HG03060 (cell line): Measurements from ENCODE around the gene PEX14.

ENCODE experiments used
- ATAC-seq: cut with Tn5 transposase; IDR thresholded peaks from one replicate; pipeline ENCODE4 v1.9.1; 2021; ENCODE audit warnings: low read depth, moderate number of reproducible peaks; ENCODE audit not compliant: unreplicated experiment

Gene PEX14

DNA sequence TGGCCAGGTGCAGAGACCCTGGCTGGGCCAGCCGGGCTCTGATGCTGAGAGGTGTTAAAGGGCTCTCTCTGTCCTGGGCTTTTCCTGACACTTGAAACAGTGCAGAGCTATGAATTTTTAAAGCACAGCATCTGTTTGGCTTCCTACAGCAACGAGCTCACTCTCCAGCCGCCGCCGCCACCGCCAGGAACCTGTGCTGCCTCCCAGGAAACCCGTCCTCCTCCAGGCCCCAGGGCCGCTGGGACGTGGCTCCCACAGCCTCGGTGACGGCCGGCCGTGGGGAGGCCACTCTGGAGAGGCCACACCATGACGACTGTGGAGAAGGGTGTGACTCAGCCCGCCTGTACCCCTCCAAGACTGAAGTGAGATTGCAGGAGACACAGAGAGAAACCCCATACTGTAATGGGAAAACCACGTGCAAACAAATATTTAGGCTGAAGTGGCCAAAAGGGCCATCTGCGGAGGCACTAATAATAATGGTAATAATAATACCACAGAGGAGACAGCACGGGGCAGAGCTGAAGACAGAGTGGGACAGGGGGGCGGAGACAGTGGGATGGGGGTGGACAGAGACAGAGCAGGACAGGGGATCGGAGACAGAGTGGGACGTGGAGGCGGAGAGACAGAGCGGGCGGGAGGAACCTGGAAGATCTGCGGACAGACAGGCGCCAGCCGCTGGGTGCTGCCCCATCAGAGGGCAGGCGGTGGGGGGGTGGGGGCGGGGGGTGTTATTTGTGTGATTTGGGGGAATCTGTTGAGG lies 182.5 kb downstream of the PEX14 start:
- ATAC-seq, result no peak

DNA sequence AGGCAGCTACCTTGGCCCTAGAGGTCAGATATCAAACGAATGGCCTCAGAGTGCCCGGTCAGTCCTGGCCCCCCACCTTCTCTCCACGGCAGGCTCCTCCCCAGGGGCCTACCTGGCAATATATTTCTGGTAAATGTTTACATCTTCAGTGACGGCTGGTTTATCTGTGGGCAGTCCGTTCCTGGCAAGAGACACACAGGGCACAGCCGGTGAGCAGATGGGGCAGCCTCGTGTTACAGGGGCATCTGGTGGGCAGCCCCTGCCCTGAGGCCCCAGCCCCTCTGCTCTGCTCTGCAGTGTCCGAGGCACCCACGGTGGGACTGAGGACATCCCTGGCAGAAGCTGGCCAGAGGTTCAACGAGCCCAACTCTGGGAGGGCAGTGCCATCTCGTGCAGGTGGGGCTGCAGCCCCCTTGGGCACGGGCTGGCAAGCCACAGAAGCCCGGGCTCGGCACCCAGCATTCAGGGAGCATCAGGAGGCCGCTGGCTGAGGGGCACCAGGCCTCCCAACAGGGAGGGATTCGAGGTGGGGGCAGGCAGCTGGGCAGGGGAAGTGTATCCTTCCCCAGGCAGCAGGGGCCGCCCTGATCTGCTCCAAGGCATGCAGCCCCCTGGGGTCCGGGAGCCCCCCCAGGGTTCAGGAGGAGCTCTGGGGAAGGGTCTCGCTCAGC lies 183.8 kb downstream of the PEX14 start:
- ATAC-seq, result no peak

DNA sequence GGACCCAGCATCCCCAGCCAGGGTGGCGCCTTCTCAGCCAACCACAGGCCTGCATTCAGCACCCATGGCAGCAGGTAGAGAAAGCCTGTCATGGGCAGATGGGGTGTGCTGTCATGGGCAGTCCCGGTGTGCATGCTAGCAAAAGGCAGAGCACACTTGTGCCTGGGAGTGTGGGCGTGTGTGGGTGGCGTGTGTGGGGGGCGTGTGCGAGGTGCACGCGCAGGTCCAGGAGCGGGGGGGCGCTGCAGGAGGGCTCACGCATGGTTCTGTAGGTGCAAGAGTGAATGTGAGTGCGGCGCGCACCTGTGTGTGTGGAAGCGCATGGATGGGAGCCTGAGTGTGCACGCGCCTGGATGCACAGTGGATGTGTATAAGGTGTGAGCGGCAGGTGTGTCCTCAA lies 184.5 kb downstream of the PEX14 start:
- no peak for ATAC-seq

DNA sequence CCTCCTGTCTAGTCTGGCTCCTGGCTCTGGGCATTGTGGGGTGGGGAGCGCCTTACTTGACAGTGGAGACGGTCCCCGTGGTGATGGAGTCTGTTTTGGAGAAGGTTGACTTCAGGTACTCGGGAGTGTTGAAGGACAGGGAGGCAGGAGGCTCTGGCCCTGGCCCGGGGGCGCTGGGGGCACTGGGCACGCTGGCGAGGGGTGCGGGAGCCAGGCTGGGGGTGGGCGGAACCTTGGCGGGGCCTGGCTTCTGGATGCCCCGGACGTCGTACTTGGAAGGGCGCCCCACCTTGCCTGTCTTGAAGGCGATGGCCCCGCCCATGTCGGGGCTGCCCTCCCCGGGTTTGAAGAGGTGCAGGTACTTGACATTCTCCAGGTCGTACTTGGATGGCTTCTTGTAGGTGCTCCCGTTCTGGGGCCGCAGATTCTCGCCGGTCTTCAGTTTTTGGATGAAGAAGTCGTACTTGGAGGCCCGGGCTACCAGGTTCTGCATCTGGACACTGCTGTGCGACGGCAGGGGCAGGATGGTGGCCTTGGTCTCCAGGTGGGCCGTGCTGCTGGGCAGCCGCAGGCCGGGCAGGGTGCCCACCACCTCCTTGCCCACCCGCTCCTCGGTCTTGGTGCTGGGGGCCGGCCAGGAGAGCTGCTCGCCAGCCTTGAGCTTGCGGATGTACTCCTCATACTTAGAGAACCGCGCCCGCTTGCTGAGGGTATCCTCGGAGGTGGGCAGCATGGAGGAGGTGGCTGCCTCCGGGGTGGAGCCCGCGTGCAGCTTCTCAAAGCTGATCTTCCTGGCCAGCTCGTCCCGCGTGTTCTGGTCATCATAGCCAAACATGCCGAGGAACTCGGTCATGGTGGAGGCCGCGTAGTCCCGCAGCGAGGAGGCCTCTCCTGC lies 185.1 kb downstream of the PEX14 start:
- no peak for ATAC-seq

DNA sequence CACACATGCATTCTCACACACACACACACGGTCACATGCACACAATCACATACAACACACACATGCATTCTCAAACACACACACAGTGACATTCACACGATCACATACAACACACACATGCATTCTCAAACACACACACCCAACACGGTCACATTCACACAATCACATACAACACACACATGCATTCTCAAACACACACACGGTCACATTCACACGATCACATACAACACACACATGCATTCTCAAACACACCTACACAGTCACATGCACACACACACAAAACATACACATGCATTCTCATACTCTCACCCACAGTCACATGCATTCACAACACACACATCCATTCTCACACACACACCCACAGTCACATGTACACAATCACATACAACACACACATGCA lies 186.7 kb downstream of the PEX14 start:
- no peak for ATAC-seq

DNA sequence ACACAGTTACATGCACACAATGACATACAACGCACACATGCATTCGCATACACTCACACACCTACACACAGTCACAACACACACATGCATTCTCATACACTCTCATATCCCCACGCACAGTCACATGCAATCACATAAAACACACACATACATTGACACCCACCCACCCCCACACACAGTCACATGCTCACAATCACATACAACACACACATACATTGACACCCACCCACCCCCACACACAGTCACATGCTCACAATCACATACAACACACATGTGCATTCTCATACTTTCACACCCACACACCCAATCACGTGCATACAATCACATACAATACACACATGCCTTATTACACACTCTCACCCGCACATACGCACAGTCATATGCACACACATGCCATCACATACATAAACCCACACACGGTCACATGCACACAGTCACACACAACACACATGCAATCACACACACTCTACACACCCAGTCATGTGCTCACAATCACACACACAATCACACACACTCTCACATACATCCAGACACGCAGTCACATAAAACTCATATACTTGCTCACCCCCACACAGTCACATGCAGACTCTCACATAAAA lies 187.4 kb downstream of the PEX14 start:
- ATAC-seq, result no peak

DNA sequence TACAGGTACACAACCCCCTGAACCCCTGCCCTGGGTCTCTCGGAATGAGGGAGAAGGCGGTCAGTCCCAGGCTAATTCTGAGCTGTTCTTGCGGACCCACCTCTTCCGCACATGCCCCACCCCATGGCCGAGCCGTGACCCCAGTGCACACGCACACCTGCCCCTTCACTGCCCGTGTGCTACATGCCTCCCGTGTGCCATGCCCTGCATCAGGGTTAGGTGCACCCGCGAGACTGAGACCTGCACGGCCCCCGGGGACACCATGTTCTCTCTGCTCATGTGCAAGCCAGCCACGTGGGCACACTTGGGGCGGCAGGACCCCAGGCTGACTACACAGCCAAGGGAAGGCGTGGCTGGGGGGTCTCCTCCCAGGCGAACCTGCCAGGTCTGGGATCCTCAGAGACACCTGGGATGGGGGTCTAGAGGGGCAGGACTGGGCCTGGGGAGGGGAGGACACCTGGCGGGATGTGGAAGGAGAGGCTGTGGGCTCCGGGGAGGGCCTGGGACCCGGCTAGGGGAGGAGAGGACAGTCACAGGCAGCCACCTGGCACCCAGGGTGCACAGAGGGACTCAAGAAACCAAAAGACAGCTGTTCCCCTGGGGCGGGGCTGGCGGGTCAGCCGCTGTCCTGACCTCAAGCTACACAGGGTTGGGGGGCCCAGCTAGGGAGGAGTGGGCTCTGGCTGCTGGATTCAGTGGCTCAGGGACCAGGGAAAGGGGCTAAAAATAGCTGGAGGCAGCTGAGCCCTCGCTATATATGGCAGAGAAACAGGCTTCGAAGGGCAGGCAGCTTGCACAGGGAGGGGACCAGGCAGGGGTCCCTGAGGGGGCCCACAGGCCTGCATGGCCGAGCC lies 188.3 kb downstream of the PEX14 start:
- no peak for ATAC-seq

DNA sequence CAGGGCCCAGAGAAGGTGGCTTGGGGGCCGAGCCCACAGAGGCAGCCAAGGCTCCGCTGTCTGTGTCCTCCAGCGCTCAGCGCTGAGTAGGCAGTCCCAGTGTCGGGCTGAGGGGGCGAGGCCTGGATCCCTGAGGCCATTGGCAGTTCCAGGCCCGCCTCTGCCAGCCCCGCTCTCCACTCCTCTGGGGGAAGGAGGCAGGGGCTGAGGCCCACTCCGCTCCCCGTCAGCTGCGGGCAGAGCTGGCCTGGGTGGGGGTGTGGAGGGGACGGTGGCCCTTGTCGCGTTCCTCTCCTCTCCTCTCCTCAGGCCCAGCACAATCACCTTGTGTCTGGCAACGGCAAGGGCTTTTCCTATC lies 188.9 kb downstream of the PEX14 start:
- no peak for ATAC-seq

DNA sequence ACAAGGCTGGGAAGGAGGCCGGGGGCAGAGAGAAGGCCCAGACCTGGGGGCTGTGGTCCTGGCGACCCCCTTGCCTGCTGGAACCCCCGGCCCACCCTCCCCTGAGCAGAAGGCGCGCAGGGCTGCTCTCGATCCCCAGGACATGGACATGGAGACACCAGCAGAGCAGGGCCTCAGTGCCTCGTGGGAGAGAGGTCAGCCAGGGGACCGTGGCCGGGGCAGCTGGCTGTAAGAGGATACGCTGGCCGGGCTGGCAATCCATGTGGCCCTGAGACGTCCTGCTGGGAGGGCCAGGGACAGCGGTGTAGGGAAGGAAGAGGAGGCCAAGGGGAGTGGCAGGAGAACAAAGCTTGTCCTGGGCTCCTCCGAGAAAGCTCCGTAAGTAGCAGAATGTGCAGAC lies 189.5 kb downstream of the PEX14 start:
- no peak for ATAC-seq

DNA sequence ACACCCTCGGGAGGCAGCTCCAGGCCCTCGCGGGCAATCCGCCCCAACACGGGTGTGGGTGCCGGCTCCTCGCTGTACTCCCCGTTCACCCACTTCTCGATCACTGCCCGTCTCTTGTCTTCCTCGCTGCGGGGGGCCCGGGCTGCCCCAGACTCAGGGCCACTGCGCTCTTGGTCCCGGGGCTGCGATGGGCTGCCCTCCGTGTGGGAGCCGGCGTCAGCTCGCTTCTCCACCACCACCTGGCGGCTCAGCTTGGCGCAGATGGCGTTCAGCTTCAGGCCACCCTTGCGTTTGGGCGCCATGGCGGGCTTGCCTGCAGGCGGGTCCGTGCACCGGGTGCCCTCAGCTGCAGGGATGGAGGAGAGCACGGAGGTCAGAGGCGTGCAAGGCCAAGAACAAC lies 190.5 kb downstream of the PEX14 start:
- ATAC-seq, result no peak

DNA sequence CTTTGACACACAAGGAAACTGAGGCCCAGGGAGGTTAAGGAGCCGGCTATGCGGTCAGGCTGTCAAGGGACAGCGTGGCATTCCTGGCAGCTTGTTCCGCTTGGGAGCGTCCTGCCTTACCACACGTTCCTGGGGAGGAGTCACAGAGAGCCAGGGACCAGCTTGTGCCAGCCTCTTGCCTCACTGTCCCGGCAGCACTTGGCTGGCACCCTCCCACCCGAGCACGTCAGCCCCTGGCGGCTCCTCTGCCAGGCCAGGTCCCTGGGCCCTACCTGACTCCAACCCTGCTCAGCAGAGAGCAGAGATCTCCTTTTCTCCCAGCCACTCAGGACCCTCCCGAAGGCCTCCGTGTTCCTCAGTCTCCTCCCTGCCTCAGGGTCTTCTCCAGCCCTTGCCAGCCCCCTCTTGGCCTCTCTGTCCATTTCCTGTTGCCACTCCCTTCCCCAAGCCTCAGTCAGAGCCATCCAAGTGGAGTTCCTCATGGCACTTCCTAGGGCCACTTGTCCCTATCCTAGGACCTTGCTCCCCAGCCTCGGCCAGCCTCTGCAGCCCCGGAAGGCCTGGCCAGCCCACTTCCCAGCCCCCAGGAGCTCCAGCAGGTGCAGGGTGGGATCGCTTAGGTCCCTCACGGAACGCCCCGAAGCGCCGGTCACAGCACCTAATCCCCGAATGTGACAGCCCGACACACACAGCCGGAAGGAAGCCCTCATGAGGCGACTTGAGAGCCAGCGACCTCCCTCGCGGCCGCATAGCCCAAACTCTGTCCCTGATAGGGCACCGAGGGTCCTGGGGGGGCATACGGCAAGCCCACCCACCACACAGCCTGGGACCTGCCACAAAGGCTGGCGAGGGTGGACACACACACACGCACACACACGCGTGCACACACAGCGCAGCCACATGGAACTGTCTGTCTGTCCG lies 191.4 kb downstream of the PEX14 start:
- ATAC-seq, result no peak

DNA sequence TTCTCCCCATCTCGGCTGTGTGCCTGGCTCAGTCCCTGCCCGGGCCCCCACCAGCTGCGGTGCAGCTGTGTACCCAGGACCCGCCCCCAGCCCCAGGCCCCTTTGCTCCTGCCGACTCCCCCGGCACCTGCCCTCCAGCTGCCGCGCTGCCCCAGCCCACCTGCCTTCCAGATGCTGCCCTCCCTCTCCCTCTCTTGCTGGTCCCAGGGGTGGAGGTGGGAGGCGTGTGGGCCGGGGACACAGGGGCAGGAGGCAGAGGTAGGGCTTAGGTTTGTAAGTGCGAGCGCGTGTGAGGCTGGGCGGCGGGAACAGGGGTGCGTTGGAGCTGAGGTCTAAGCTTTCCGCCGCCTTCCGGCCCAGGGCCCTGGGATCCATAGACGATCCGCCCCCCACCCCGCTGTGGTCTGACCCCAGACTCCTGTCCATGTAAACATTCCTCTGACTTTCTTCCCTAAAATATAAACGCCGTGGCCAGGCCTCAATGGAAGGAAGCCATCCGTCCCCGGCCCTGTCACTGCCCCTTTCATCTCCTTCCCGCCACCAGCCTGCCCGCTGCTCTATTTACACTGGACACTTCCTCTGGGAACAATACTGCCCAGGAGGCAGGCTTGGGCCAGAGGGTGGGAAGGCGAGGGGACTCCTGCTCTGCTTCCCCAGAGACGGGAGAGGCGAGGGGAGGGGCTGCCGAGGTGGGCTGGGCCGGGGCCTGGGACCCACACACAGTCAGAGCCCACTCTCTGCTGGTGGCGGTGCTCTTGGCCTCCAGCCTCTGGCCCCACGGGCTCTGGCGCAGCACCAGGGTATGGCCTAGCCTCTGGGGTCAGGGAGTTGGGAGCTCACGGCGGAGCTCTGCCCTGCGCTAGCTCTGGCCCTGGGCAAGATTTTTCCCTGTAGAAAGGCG lies 193.4 kb downstream of the PEX14 start:
- no peak for ATAC-seq

DNA sequence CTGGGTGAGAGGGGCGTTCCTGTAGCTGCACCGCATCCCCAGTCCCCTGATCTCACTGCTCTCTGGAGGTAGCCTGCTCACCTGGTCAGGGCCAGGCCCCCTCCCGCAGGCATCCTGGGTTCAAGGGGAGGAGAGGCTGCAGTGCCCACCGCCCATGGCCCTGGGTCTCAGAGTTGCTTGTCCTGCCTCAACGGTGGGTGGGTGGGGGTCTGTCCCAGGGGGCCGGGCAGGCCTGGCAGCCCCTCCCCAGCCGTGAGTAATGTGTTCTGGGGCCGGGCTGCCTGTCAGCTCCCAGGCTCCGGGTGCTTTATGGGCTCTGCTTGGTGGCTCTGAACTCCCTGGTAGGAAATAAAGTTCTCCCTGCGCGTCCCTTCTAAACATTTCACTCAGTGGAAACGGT lies 194.8 kb downstream of the PEX14 start:
- no peak for ATAC-seq

DNA sequence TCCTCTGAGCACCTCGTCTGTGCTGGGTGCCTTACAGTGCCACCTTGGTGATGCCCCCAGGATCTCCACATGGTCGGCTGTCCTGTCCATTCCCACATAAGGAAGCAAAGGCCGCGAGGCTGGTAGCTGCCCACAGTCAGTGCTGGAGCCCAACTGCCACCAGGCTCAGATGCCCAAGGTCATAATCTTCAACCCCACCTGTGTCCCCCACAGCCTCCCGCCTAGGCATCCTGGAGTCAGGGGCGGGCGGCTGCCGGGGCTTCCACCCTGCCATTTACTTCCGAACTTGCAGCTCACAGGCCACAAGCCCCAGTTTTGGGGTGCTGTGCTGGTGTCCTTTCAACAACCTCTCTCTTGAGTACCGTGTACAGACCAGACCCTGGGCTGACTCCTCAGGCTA lies 195.4 kb downstream of the PEX14 start:
- ATAC-seq, result no peak

DNA sequence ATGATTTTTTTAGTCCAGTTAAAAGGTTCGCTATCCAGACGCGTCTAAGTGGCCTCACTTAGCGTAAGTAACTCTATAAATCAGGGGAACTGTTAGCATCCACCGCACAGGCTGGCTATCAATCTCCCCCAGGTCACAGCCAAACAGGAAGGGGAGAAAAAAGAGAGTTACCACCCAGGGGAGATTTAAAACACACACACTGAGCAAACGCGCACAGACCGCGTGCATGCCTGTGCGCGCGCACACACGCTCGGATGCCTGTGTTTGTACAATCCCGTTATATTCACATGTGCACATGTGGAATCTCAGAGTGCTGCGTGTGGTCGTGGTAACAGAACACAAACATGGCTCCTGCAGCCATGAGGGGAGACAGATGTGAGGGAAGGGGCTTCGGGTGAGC lies 196.3 kb downstream of the PEX14 start:
- ATAC-seq, result no peak

DNA sequence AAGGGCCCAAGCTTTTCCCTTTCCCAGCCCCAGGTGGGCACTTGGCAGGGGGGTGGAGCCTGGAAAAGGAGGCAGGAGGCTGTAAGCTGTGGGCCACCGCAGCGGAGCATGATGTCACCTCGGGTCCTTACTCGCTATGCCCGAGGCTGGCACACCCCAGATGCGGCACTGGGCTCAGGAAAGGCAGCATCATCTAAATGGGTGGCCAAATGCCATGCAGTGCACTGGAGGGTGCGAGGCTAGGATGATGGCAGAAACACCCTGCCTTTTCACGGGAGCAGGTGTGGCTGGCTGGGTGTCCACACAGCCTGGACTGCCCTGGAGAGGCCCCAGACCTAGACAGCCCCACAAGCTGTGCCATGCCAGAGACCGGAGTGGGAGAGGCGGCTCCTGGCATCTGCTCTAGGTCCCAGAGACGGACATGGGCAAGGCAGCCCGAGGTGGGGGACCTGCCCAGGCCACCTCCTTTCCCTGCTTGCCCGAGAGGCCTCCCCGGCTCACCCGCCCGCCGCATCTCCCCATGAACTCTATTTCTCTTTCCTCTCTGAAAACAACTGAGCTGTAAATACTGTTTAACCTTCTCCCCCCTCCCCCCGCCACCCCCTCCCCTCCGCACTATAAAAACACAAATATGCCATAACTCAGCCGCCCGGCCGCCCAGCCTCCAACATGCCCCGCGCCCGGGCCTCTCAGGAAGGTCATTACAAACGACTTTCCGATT lies 197.0 kb downstream of the PEX14 start:
- no peak for ATAC-seq

DNA sequence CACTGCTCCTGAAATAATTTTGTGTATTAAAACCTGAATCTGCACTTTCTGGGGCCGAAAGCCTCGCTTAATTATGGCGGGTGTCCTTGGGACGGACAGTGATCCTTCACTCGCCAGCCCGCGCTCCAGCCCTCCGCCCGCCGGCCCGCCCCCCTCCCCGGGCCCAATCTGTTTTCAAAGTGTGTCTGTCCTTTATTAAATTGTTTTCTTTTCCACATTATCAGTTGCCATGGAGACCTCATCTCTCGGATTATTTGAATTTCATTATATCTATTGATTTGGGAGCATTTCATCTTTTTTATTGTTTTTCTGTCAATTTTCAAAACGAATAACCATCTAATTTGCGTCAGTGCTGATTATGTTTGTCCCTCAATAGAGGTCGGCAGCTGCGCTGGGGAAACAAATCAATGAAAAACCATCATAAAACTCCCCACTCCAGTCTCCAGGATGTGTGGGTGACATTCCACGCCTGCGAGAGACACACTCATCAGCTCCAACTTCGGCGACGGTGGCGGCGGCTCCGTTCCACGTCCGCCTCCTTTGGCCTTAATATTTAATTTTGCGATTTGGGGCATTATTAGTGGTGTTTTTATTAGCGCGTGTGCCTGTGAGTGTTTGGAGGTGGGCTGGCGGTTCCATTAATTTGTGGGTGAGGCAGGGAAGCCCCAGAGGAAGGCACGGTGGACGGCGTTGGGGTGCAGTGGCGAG lies 197.7 kb downstream of the PEX14 start:
- ATAC-seq, result no peak
